Pancreas (tissue), 10 donors: ENCODE data around the gene CANT1. TPM values are rescaled to one million over a fixed set of nuclear protein-coding genes. Genes with fewer than 3 reads are reported as not detected.
A peak's percentile ranks its signal among the peaks of the same experiment; 100 is the strongest.

Experiments
- ATAC-seq, 4 donors: fragments of 200-7000 bp; cut with Tn5 transposase; one replicate each; pipeline versions ENCODE4 v1.8.0 to v1.9.1; 2020; ENCODE audit warnings: mild to moderate bottlenecking in 4 of 4, moderate library complexity in 4 of 4
- DNase-seq, 6 donors: peaks; one replicate each; pipeline ENCODE4 v3.0.0-alpha.2; 2020
- FAIRE-seq: peaks from 2 replicates; lab custom pipeline; 2012; peaks lifted over from hg19 to GRCh38; lab: Jason Lieb, UNC
- H3K27ac ChIP-seq, 4 donors: fragments of 200-600 bp; sonication (generic); 1 replicate in 3 of 4; 2 replicates in 1 of 4; pipeline versions ENCODE4 v1.5.0 to v1.8.0; 2020
- H3K27me3 ChIP-seq, 4 donors: fragments of 200-600 bp; one replicate each; pipeline ENCODE4 v1.8.0; 2021
- H3K36me3 ChIP-seq, 3 donors: fragments of 200-600 bp; sonication (generic) in 1 of 3; one replicate each; pipeline versions ENCODE4 v1.5.0 to v1.8.0; 2020 to 2021
- H3K4me1 ChIP-seq, 3 donors: fragments of 200-600 bp; one replicate each; pipeline ENCODE4 v1.8.0; 2021
- H3K4me3 ChIP-seq, 4 donors: fragments of 200-600 bp; sonication (generic) in 2 of 4; one replicate each; pipeline versions ENCODE4 v1.5.0 to v1.8.0; 2020 to 2021
- H3K9me3 ChIP-seq, 4 donors: fragments of 200-600 bp; one replicate each; pipeline ENCODE4 v1.8.0; 2021
- WGBS, 2 donors: extraction: QIAGEN DNeasy Blood & Tissue Kit; methylation state at CpG; one replicate each; pipeline ENCODE4 v1.1.7; 2013; 5-methylcytosine and 5-hydroxymethylcytosine counted together
- intact Hi-C, 3 donors: fragments of 100-400 bp; cut with DNase I; formaldehyde crosslinking; loops; one replicate each; pipeline versions ENCODE4 v1.11.1 to v1.14.2; 2022
- polyA plus RNA-seq, 2 donors: library from polyadenylated mRNA; stranded (reverse); fragments of 200-250 nt; gene quantifications; one replicate each; pipeline ENCODE4 v1.2.3, GENCODE V29; 2013
- total RNA-seq, 6 donors: library from RNA; stranded (reverse); fragmentation: NEBNext Ultra II Directional in 4 of 6; extraction: Animal tissue kit (Norgen Biotek cat#: 25700) in 4 of 6; gene quantifications; one replicate each; pipeline versions ENCODE4 v1.2.1 to v1.2.4, GENCODE V29; 2021 to 2023
- TF ChIP-seq, protein P1 (sequence below), 4 donors: fragments of 200-600 bp; sonication (generic) in 3 of 4; IDR thresholded peaks; one replicate each; pipeline versions ENCODE4 v1.5.0 to v1.8.0; 2021; ENCODE audit warnings: antibody characterized with exemption in 4 of 4
- donor health status: healthy with polysubstance abuse.
- donor health status: DM: no; HTN: no; CAD: no; lungs with moderate emphysema.
- donor health status: DM: no; HTN: no; CAD: no.
- donor health status: control.
- donor health status: control.
- donor health status: Bipolar disorder and iron deficiency.
- donor health status: DM: yes; HTN: yes; CAD: no.
- donor health status: DM: no; HTN: no; CAD: no.
- donor health status: DM: no; HTN: no; CAD: no.
- donor health status: DM: yes; HTN: yes; CAD: no.

The CANT1 gene
- total and polyA plus RNA-seq, 8 donors: 7.4 to 45.0 (median 25.5) TPM

DNA sequence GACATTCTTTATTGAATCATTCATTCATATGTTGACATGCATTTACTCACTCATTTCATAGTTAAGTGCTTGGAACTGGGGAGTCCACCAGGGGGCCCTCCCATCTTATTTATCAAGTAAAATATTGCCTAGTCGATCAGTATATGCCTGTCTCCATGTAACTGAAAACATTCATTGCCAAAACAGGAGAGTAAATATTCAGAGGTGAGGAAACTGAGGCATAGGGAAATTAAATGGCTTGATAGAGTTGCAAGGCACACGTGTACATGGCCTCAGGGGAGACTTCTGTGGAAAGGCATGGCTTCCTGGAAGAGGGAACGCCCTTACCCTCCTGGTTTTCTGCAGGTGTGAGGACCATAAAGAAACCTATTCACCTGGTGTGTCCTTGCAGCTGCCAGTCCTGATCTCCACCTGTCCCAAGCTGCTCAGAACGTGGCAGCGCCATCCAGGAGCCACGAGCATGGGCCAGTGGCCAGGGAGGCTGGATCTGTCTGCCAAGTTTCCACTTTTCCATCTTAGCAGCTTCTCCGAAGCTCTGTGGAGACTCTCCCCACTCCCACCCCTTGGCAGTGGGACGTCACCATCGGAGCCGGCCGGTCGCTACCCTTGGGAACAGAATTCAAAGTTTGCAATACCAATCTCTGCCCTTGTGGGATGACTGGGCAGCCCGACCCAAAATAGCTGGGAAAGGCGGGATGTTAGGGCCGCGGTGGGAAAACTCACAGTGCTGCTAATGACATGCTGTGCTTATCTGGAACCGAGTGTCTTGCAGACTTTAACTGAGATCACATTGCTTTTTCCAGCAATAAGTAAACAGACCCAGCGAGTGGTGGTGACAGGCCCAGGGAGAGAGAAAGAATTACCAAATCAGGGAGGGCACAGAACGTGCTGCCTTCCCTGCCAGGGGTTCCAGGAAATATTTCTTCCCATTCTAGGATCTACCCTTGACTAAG is 10.3 kb upstream of the CANT1 start:
- ATAC-seq (peak; percentile 41 to 60 (median 45)), DNase-seq (peak in 1 of 6 donors; percentile 66), FAIRE-seq (no peak)
- TF ChIP-seq, protein P1, sequence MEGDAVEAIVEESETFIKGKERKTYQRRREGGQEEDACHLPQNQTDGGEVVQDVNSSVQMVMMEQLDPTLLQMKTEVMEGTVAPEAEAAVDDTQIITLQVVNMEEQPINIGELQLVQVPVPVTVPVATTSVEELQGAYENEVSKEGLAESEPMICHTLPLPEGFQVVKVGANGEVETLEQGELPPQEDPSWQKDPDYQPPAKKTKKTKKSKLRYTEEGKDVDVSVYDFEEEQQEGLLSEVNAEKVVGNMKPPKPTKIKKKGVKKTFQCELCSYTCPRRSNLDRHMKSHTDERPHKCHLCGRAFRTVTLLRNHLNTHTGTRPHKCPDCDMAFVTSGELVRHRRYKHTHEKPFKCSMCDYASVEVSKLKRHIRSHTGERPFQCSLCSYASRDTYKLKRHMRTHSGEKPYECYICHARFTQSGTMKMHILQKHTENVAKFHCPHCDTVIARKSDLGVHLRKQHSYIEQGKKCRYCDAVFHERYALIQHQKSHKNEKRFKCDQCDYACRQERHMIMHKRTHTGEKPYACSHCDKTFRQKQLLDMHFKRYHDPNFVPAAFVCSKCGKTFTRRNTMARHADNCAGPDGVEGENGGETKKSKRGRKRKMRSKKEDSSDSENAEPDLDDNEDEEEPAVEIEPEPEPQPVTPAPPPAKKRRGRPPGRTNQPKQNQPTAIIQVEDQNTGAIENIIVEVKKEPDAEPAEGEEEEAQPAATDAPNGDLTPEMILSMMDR (IDR thresholded peaks at IDR 0.05): peak in 3 of 4 donors; percentile 26 to 45 (median 26)
- peaks cover 9 to 27% (median 10%) of the 10 kb centered on the region in 3 donors for H3K4me1 ChIP-seq
- intact Hi-C loops: no loop called here
- no peaks in the 10 kb centered on the region for H3K27me3 ChIP-seq
- H3K36me3 ChIP-seq: no peaks in the 10 kb centered on the region
- 7 to 10% methylated on average over 19 of the region's 19 CpGs for WGBS, 2 donors
- H3K27ac ChIP-seq: peak overlapping the region in 2 of 4 donors; percentile 37 to 68
- no peaks in the 10 kb centered on the region for H3K9me3 ChIP-seq
- H3K4me3 ChIP-seq: no peak overlapping the region

DNA sequence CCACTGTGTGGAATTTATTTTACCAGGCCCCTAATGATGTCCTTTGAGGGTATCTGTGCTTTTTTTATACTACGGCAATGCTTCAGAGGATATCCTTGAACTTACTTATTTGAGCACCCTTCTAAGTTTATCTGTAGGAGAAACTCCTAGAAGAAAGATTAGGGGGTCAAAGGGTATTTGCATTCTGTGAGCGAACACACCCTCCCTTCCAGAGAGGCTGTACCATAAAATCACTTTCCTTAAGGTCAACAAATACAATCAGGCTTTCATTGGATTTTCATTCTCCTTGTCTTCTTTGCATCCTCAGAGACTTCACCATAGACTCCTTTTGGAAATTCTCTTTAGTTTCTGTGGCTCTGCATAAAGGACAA is 9.7 kb upstream of the CANT1 start:
- Histone ChIP-seq H3K4me1 (peaks cover 6 to 27% (median 10%) of the 10 kb centered on the region in 3 donors), H3K4me3 (no peak overlapping the region), H3K36me3 (no peaks in the 10 kb centered on the region), H3K27me3 (no peaks in the 10 kb centered on the region), H3K27ac (peak overlapping the region in 1 of 4 donors; percentile 68), H3K9me3 (no peaks in the 10 kb centered on the region)
- TF ChIP-seq, protein P1 (IDR thresholded peaks at IDR 0.05): no peak
- WGBS, 2 donors: 42 to 46% methylated on average over 2 of the region's 2 CpGs
- no peak for DNase-seq
- no peak for FAIRE-seq
- intact Hi-C loops: no loop called here
- ATAC-seq: no peak

DNA sequence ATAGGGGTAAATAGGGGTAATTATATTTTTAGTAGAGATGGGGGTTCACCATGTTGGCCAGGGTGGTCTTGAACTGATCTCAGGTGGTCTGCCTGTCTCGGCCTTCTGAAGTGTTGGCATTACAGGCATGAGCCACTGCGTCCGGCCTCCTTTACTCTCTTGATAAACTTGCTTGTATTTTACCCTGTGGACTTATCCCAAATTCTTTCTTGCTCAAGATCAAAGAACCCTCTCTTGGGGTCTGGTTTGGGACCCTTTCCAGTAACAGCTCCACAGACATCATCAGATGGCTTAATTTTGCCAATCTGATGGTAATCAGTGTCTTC is 8.8 kb upstream of the CANT1 start:
- Histone ChIP-seq H3K4me1 (peaks cover 0 to 27% (median 10%) of the 10 kb centered on the region in 3 donors), H3K27ac (no peak overlapping the region), H3K4me3 (no peak overlapping the region), H3K27me3 (no peaks in the 10 kb centered on the region), H3K9me3 (no peaks in the 10 kb centered on the region), H3K36me3 (no peaks in the 10 kb centered on the region)
- intact Hi-C loops: no loop called here
- WGBS, 2 donors: 82 to 84% methylated on average over 3 of the region's 3 CpGs
- FAIRE-seq (no peak), DNase-seq (no peak), ATAC-seq (no peak)
- TF ChIP-seq, protein P1 (IDR thresholded peaks at IDR 0.05): no peak

DNA sequence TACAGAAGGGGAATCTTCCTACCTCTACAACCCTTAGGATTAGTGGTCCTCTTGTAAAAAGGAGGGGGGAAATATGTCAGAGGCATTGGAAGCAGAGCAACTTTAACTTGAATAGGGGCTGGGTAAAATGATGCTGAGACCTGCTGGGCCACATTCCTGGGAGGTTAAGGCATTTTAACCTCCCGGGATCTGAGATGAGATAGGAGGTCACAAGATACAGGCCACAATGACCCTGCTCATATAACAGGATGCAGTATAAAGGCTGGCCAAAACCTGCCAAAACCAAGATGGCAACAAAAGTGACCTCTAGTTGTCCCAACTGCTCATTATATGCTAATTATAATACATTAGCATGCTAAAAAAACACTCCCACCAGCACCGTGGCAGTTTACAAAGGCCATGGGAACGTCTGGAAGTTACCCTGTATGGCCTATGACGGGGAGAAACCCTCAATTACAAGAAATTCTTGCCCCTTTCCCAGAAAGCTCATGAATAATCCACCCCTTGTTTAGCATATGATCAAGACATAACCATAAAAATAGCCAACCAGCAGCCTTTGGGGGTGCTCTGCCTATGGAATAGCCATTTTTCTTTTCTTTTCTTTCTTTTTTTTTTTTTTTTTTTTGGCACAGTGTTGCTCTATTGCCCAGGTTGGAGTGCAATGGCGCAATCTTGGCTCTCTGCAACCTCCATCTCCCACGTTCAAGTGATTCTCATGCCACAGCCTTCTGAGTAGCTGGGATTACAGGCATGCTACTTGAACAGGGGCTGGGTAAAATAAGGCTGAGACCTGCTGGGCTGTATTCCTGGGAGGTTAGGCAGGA is 8.2 kb upstream of the CANT1 start:
- H3K27me3 ChIP-seq: no peaks in the 10 kb centered on the region
- FAIRE-seq (no peak), DNase-seq (no peak), ATAC-seq (peak in 2 of 4 donors; percentile 29 to 52)
- H3K36me3 ChIP-seq: no peaks in the 10 kb centered on the region
- TF ChIP-seq, protein P1 (IDR thresholded peaks at IDR 0.05): no peak
- peak overlapping the region in 1 of 4 donors; percentile 42 for H3K27ac ChIP-seq
- intact Hi-C loops: no loop called here
- no peak overlapping the region for H3K4me3 ChIP-seq
- no peaks in the 10 kb centered on the region for H3K9me3 ChIP-seq
- 56 to 60% methylated on average over 6 of the region's 6 CpGs for WGBS, 2 donors
- peaks cover 0 to 27% (median 10%) of the 10 kb centered on the region in 3 donors for H3K4me1 ChIP-seq
